WTC11 (cell line): Measurements from ENCODE around the gene CAGE1.

Experiments used
- ESRRA ChIP-seq: sonication (generic); formaldehyde crosslinking; IDR thresholded peaks from 2 replicates; pipeline ENCODE4 v1.8.1; 2022; ENCODE audit warnings: mild to moderate bottlenecking, missing genetic modification reagents, borderline replicate concordance
- ETV6 ChIP-seq: sonication (generic); formaldehyde crosslinking; IDR thresholded peaks from 2 replicates; pipeline ENCODE4 v1.8.1; 2022; ENCODE audit warnings: mild to moderate bottlenecking, missing genetic modification reagents
- FOXJ3 ChIP-seq: sonication (generic); formaldehyde crosslinking; IDR thresholded peaks from 2 replicates; pipeline ENCODE4 v1.9.0; 2021; ENCODE audit warnings: missing genetic modification reagents, mild to moderate bottlenecking, borderline replicate concordance
- FOXK1 ChIP-seq: sonication (generic); formaldehyde crosslinking; IDR thresholded peaks from 2 replicates; pipeline ENCODE4 v1.8.0; 2022; ENCODE audit warnings: mild to moderate bottlenecking, moderate library complexity, missing genetic modification reagents
- GRHL2 ChIP-seq: fragments of 250-450 bp; sonication (Bioruptor Pico); IDR thresholded peaks from 2 replicates; pipeline ENCODE4 v1.8.0; 2022; ENCODE audit warnings: mild to moderate bottlenecking, moderate library complexity; ENCODE audit not compliant: insufficient replicate concordance, severe bottlenecking
- JUN ChIP-seq: sonication (generic); formaldehyde crosslinking; IDR thresholded peaks from 2 replicates; pipeline ENCODE4 v1.8.0; 2023; ENCODE audit warnings: mild to moderate bottlenecking, missing genetic modification reagents
- MYBL2 ChIP-seq: sonication (generic); formaldehyde crosslinking; IDR thresholded peaks from 2 replicates; pipeline ENCODE4 v1.8.1; 2023; ENCODE audit warnings: mild to moderate bottlenecking, moderate library complexity, missing genetic modification reagents
- NFATC4 ChIP-seq: fragments of 250-450 bp; sonication (Bioruptor Pico); IDR thresholded peaks from 2 replicates; pipeline ENCODE4 v1.9.0; 2021; ENCODE audit warnings: mild to moderate bottlenecking
- RELA ChIP-seq: sonication (generic); formaldehyde crosslinking; IDR thresholded peaks from 2 replicates; pipeline ENCODE4 v1.8.1; 2022; ENCODE audit warnings: missing genetic modification reagents, mild to moderate bottlenecking, borderline replicate concordance
- ZNF396 ChIP-seq: fragments of 250-450 bp; sonication (Bioruptor Pico); IDR thresholded peaks from 2 replicates; pipeline ENCODE4 v1.8.0; 2021; ENCODE audit warnings: mild to moderate bottlenecking, moderate library complexity, borderline replicate concordance
- TF ChIP-seq, protein P1 (sequence below): fragments of 200-600 bp; IDR thresholded peaks from 2 replicates; pipeline ENCODE4 v1.8.0; 2022; ENCODE audit warnings: antibody characterized with exemption
- TF ChIP-seq, protein P2 (sequence below): sonication (generic); formaldehyde crosslinking; IDR thresholded peaks from 2 replicates; pipeline ENCODE4 v1.8.0; 2022; ENCODE audit warnings: mild to moderate bottlenecking, missing genetic modification reagents
- TF ChIP-seq, protein P3 (sequence below): sonication (generic); formaldehyde crosslinking; IDR thresholded peaks from 2 replicates; pipeline ENCODE4 v1.8.0; 2022; ENCODE audit warnings: mild to moderate bottlenecking, missing genetic modification reagents

DNA sequence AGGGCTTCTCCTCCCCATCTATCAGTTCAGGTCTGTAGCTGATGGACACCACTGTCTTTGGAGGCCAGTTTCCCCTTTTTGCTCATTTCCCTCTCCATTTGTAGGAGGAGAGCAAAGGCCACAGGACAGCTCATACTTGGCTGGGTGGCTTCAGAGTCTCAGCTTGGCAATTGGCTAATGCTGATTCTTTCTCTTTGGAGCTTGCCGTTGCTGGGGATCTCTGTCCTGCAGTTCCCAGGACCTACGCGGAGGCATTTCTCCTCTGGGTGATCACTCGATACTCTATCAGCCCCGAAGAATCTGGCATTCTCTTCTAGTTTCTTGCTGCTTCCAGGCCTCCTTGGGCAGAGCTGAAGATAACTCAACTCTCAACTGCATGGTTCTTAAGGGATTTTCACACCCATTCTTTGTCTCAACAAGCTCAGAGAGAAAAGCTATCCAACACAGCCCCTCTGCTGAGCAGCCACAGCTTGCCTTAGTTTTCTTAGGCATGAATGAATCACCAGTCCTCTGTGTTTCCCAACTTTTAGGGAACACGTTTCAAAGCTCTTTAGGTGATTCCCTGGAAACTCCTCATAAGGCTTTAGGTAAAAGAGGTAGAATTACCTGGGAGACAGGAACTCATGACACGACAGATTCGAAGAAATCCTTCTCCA is 57.3 kb downstream of the CAGE1 start:
- TF ChIP-seq JUN (CRISPR knock-in tag) (no peak), GRHL2 (CRISPR knock-in tag) (no peak), MYBL2 (CRISPR knock-in tag) (no peak), FOXJ3 (CRISPR knock-in tag) (no peak), ZNF396 (CRISPR knock-in tag) (no peak), NFATC4 (CRISPR knock-in tag) (no peak), RELA (CRISPR knock-in tag) (no peak), ESRRA (CRISPR knock-in tag) (no peak), FOXK1 (no peak), ETV6 (CRISPR knock-in tag) (no peak)
- TF ChIP-seq, protein P1, sequence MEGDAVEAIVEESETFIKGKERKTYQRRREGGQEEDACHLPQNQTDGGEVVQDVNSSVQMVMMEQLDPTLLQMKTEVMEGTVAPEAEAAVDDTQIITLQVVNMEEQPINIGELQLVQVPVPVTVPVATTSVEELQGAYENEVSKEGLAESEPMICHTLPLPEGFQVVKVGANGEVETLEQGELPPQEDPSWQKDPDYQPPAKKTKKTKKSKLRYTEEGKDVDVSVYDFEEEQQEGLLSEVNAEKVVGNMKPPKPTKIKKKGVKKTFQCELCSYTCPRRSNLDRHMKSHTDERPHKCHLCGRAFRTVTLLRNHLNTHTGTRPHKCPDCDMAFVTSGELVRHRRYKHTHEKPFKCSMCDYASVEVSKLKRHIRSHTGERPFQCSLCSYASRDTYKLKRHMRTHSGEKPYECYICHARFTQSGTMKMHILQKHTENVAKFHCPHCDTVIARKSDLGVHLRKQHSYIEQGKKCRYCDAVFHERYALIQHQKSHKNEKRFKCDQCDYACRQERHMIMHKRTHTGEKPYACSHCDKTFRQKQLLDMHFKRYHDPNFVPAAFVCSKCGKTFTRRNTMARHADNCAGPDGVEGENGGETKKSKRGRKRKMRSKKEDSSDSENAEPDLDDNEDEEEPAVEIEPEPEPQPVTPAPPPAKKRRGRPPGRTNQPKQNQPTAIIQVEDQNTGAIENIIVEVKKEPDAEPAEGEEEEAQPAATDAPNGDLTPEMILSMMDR = no peak
- TF ChIP-seq, protein P2, sequence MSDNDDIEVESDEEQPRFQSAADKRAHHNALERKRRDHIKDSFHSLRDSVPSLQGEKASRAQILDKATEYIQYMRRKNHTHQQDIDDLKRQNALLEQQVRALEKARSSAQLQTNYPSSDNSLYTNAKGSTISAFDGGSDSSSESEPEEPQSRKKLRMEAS (CRISPR knock-in tag) = no peak
- TF ChIP-seq, protein P3, sequence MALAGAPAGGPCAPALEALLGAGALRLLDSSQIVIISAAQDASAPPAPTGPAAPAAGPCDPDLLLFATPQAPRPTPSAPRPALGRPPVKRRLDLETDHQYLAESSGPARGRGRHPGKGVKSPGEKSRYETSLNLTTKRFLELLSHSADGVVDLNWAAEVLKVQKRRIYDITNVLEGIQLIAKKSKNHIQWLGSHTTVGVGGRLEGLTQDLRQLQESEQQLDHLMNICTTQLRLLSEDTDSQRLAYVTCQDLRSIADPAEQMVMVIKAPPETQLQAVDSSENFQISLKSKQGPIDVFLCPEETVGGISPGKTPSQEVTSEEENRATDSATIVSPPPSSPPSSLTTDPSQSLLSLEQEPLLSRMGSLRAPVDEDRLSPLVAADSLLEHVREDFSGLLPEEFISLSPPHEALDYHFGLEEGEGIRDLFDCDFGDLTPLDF (CRISPR knock-in tag) = no peak
